Measurements from ENCODE around the gene GLRA1.
"Not testable (repeated sequence)": the region's sequence is repeated elsewhere in the genome, so short reads cannot be mapped to it uniquely, and the experiment has no call there.

Gene GLRA1

DNA sequence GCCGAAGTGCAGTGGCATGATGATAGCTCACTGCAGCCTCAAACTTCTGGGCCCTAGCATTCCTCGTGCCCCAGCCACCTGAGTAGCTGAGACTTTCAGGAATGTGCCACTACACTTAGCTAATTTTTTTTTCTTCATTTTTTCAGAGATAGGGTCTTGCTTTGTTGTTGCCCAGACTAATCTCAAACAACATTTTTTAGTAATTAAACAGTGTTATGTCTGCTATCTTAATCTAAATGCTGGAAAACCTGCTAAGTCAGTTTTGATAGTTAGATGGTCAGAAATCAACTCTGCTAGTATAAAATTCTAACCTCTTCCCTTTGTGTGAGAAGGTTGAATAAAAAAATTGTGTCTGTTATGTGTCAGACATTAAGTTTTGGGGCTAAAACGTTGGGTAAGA is 140.5 kb downstream of the GLRA1 start:
- no peak for DNase-seq (ENCODE audit: low read depth)
- no peak overlapping the region for H3K4me3 ChIP-seq (ENCODE audit: low read length)
- TF ChIP-seq, protein P1, sequence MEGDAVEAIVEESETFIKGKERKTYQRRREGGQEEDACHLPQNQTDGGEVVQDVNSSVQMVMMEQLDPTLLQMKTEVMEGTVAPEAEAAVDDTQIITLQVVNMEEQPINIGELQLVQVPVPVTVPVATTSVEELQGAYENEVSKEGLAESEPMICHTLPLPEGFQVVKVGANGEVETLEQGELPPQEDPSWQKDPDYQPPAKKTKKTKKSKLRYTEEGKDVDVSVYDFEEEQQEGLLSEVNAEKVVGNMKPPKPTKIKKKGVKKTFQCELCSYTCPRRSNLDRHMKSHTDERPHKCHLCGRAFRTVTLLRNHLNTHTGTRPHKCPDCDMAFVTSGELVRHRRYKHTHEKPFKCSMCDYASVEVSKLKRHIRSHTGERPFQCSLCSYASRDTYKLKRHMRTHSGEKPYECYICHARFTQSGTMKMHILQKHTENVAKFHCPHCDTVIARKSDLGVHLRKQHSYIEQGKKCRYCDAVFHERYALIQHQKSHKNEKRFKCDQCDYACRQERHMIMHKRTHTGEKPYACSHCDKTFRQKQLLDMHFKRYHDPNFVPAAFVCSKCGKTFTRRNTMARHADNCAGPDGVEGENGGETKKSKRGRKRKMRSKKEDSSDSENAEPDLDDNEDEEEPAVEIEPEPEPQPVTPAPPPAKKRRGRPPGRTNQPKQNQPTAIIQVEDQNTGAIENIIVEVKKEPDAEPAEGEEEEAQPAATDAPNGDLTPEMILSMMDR (conservative IDR thresholded peaks at IDR 0.05; ENCODE audit: low read length): no peak

- DNase-seq (ENCODE audit: low read depth); H3K4me3 ChIP-seq (ENCODE audit: low read length): not testable (repeated sequence)
Observed at GRCh38 chr5:151783664-151784063, 141.0 kb downstream of the GLRA1 start.

DNA sequence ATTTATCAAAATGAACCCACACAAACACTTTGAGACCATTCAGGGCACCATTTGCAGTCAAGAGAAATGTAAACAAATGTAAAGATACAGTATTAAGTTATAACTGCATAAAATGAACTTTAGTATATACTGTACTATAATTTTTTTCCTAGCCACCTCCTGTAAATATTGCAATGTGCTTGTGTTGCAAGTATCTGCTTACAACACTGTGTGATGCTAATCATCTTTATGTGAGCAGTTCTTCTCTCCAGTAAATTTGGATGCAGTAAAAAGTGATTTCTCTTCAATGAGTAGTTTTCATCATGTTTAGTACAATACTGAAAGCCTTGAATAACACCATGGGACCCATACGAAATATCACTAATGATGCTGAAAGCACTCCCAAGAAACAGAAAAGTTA is 143.4 kb downstream of the GLRA1 start:
- TF ChIP-seq, protein P1 (conservative IDR thresholded peaks at IDR 0.05; ENCODE audit: low read length): no peak
- peak; percentile 24 for DNase-seq (ENCODE audit: low read depth)

GRCh38 chr5:151780348-151780747 is 144.3 kb downstream of the GLRA1 start:
- DNase-seq (ENCODE audit: low read depth): no peak
- TF ChIP-seq, protein P1 (conservative IDR thresholded peaks at IDR 0.05; ENCODE audit: low read length): no peak
- H3K4me3 ChIP-seq (ENCODE audit: low read length): no peak overlapping the region

More for the DNA sequence above, 143.4 kb downstream of the GLRA1 start:
- H3K4me3 ChIP-seq (ENCODE audit: low read length): no peak overlapping the region

- no peak overlapping the region for H3K4me3 ChIP-seq (ENCODE audit: low read length)
- TF ChIP-seq, protein P1 (conservative IDR thresholded peaks at IDR 0.05; ENCODE audit: low read length): no peak
- DNase-seq (ENCODE audit: low read depth): no peak
Observed at GRCh38 chr5:151779531-151780125, 145.0 kb downstream of the GLRA1 start.

DNA sequence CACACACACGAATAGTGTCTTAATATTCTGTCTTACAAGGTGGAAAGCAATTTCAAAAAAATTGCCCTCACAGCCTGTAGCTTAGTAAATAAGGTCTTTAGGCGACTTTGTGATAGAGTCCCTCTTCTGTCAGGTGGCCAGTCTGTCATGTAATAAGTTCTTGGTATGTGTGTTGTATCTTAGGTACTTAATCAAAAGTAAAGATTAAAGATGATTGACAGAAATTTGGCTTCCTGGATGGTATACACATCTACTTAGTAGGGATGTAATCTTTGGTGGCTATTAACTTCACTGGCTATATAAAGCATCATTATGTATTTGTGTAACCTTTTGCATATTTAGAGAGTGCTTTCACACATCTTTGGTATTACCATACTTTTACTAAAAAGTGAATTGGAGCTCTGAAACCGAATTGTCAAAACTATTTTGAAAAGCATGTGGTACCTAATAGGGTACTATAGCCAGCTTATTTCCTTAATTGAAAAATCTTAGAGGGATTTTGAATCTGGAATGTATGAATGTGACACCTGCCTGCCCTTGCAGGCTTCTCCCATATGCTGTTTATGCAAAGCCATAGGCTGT is 149.5 kb downstream of the GLRA1 start:
- no peak overlapping the region; the same call in 1 of the 2 replicates for H3K4me3 ChIP-seq (ENCODE audit: low read length)
- TF ChIP-seq, protein P1 (conservative IDR thresholded peaks at IDR 0.05; ENCODE audit: low read length): no peak
- no peak for DNase-seq (ENCODE audit: low read depth)

- no peak for DNase-seq (ENCODE audit: low read depth)
- H3K4me3 ChIP-seq (ENCODE audit: low read length): peak overlapping the region; percentile 95
- TF ChIP-seq, protein P1 (conservative IDR thresholded peaks at IDR 0.05; ENCODE audit: low read length): no peak
Observed at GRCh38 chr5:151773951-151774350, 150.7 kb downstream of the GLRA1 start.
